Neuronal stem cell (in vitro differentiated cells): Measurements from ENCODE around the gene TGFBR1.

Experiments
- DNase-seq: peaks from one replicate; pipeline ENCODE4 v3.0.0-alpha.2; 2013; ENCODE audit warnings: low spot score
- H2AFZ ChIP-seq: one replicate; pipeline ENCODE4 v1.6.1; 2013; ENCODE audit warnings: mild to moderate bottlenecking, low read length, inconsistent platforms
- H2AK5ac ChIP-seq: 2 replicates; pipeline ENCODE4 v1.6.1; 2013; ENCODE audit warnings: low read depth, mild to moderate bottlenecking, inconsistent platforms, low read length, moderate library complexity, mixed read lengths
- H2BK120ac ChIP-seq: 2 replicates; pipeline ENCODE4 v1.6.1; 2013; ENCODE audit warnings: low read depth, mild to moderate bottlenecking, inconsistent platforms, low read length, moderate library complexity, mixed read lengths
- H2BK12ac ChIP-seq: one replicate; pipeline ENCODE4 v1.6.1; 2013; ENCODE audit warnings: low read length, inconsistent platforms
- H2BK15ac ChIP-seq: 2 replicates; pipeline ENCODE4 v1.6.1; 2013; ENCODE audit warnings: mild to moderate bottlenecking, low read length, inconsistent platforms, mixed read lengths
- H2BK5ac ChIP-seq: one replicate; pipeline ENCODE4 v1.6.1; 2013; ENCODE audit warnings: inconsistent platforms, mild to moderate bottlenecking, low read length, moderate library complexity
- H3K14ac ChIP-seq: one replicate; pipeline ENCODE4 v1.6.1; 2013; ENCODE audit warnings: low read length, inconsistent platforms
- H3K18ac ChIP-seq: 2 replicates; pipeline ENCODE4 v1.6.1; 2013; ENCODE audit warnings: low read length, inconsistent platforms
- H3K23ac ChIP-seq: 2 replicates; pipeline ENCODE4 v1.6.1; 2013; ENCODE audit warnings: low read depth, mild to moderate bottlenecking, mixed read lengths, low read length, inconsistent platforms; ENCODE audit not compliant: poor library complexity
- H3K27ac ChIP-seq: replicated peaks from 3 replicates; pipeline ENCODE4 v1.5.1; 2013; ENCODE audit warnings: low read length, inconsistent platforms
- H3K27me3 ChIP-seq, 3 experiments: 2 replicates each; pipeline ENCODE4 v1.6.1; 2013; ENCODE audit warnings: low read length in 3 of 3, mild to moderate bottlenecking in 2 of 3, inconsistent platforms in 1 of 3, low read depth in 1 of 3, mixed read lengths in 1 of 3, moderate library complexity in 1 of 3; ENCODE audit not compliant: control insufficient read depth in 3 of 3, insufficient read depth in 3 of 3
- H3K36me3 ChIP-seq, 2 donors: replicated peaks in 1 of 2; 2 replicates each; pipeline ENCODE4 v1.6.1; 2013; ENCODE audit warnings: low read length in 2 of 2; ENCODE audit not compliant: control insufficient read depth in 2 of 2, insufficient read depth in 2 of 2
- H3K4ac ChIP-seq: 2 replicates; pipeline ENCODE4 v1.6.1; 2013; ENCODE audit warnings: inconsistent platforms, mild to moderate bottlenecking, low read length, moderate library complexity
- H3K4me1 ChIP-seq, 2 donors: 1 replicate in 1 of 2; 2 replicates in 1 of 2; pipeline ENCODE4 v1.6.1; 2013; ENCODE audit warnings: low read length in 2 of 2, low read depth in 1 of 2; ENCODE audit not compliant: control insufficient read depth in 2 of 2, insufficient read depth in 1 of 2
- H3K4me2 ChIP-seq: one replicate; pipeline ENCODE4 v1.6.1; 2013; ENCODE audit warnings: mild to moderate bottlenecking, low read length, inconsistent platforms; ENCODE audit not compliant: insufficient read depth, poor library complexity, severe bottlenecking
- H3K4me3 ChIP-seq, 2 donors: 2 replicates each; pipeline ENCODE4 v1.5.1; 2013; ENCODE audit warnings: low read length in 2 of 2, mild to moderate bottlenecking in 2 of 2, inconsistent platforms in 1 of 2, moderate library complexity in 1 of 2
- H3K79me1 ChIP-seq: one replicate; pipeline ENCODE4 v1.6.1; 2013; ENCODE audit warnings: low read depth, mild to moderate bottlenecking, inconsistent platforms, low read length, moderate library complexity
- H3K9ac ChIP-seq: one replicate; pipeline ENCODE4 v1.6.1; 2013; ENCODE audit warnings: mild to moderate bottlenecking, low read depth, low read length, inconsistent platforms; ENCODE audit not compliant: poor library complexity
- H3K9me3 ChIP-seq, 2 donors: replicated peaks in 1 of 2; 2 replicates each; pipeline versions ENCODE3 to v1.6.1; 2013; ENCODE audit warnings: low read length in 2 of 2, mild to moderate bottlenecking in 2 of 2, inconsistent platforms in 1 of 2, low read depth in 1 of 2, mixed read lengths in 1 of 2, moderate library complexity in 1 of 2; ENCODE audit not compliant: control insufficient read depth in 2 of 2, insufficient read depth in 1 of 2
- H4K8ac ChIP-seq: one replicate; pipeline ENCODE4 v1.6.1; 2013; ENCODE audit warnings: low read depth, mild to moderate bottlenecking, inconsistent platforms, low read length, moderate library complexity
- H4K91ac ChIP-seq: one replicate; pipeline ENCODE4 v1.6.1; 2013; ENCODE audit warnings: low read length, low read depth, mild to moderate bottlenecking, inconsistent platforms; ENCODE audit not compliant: poor library complexity
- whole genome bisulfite sequencing, 2 donors: extraction: QIAGEN DNeasy Blood & Tissue Kit; methylation state at CpG; one replicate each; pipeline ENCODE4 v1.1.7; 2013; ENCODE audit warnings: missing lambda C conversion rate in 2 of 2, mixed read lengths in 1 of 2; ENCODE audit not compliant: insufficient read length in 2 of 2, insufficient replicate concordance in 1 of 2; ENCODE audit errors: extremely low coverage in 2 of 2; 5-methylcytosine and 5-hydroxymethylcytosine counted together

The TGFBR1 gene

DNA sequence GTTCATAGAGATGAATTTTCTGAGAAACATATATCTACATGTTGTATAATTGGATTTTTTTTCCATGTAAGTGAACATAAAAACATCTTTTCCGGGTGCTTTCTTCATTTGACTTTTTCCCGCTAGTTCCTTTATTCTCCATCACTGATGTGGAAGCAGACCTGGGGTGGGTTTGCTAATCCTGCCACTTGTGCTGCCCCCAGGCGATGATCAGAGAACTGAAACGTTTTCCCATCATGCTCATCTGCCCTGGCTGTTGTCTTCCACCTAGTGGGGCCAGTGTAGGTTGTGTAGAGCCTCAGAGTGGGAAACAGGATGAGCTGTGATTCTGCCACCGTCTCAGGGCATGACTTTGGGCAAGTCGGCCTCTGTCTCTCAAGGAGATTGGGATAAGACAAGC, 34.2 kb upstream of the TGFBR1 start:
- H3K14ac ChIP-seq, result no peak overlapping the region
- H3K27ac ChIP-seq, result no peak overlapping the region
- H3K4me1 ChIP-seq, result peaks cover 0 to 3% of the 10 kb centered on the region in 2 donors
- no peak overlapping the region for H3K4ac ChIP-seq
- no peak overlapping the region for H2BK12ac ChIP-seq
- no peak overlapping the region for H4K91ac ChIP-seq
- no CpG with 5 or more reads among the region's 6 CpGs for WGBS, 2 donors
- no peak overlapping the region for H2AFZ ChIP-seq
- H3K36me3 ChIP-seq, result no peaks in the 10 kb centered on the region
- H3K27me3 ChIP-seq, result peaks cover 0 to 2% (median 0%) of the 10 kb centered on the region in 3 experiments
- H3K18ac ChIP-seq, result peak overlapping the region; percentile 17
- no peak overlapping the region for H2BK120ac ChIP-seq
- H3K4me2 ChIP-seq, result no peak overlapping the region
- H3K23ac ChIP-seq, result no peak overlapping the region
- no peak overlapping the region for H3K9ac ChIP-seq
- no peaks in the 10 kb centered on the region for H3K9me3 ChIP-seq
- no peak overlapping the region for H2BK15ac ChIP-seq
- H4K8ac ChIP-seq, result no peak overlapping the region
- no peak overlapping the region for H3K4me3 ChIP-seq
- H3K79me1 ChIP-seq, result no peaks in the 10 kb centered on the region
- no peak overlapping the region for H2BK5ac ChIP-seq
- peak; percentile 4 for DNase-seq
- H2AK5ac ChIP-seq, result no peak overlapping the region

DNA sequence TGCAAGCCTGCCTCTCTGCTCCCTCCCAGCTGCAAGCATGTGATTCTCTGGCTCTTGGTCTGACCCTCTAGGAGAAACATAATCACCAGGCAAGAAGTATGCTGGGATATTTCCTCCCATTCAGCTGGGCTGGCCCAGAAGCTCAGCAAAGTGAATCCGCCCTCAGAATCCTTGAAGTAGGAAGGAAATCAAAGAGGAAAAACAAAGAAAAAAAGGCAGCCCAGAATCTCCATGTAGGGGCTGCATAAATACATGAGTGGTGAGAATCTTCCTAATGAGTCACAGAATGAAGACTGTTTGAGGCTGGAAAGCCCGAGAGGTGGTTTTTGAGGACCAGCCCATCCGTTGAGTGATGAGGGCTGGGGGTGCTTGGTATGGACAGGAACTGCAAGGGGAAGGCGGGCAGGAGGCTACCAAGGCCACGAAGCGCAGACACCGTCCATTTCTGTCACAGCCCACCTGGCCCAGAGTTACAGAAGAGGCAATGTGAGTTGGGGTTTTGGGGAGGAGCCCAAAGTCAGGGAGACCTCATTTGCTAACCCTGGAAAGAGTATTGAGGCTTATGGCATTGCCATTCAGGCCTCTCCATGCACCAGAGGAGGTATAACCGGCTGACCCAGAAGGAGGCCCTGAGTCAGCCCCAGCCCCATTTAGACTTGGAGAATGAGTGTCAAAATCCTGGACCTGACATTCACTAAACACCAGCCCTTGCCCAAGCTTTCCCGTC, 33.4 kb upstream of the TGFBR1 start:
- H3K9me3 ChIP-seq, result no peaks in the 10 kb centered on the region
- H3K4me3 ChIP-seq, result no peak overlapping the region
- H3K27ac ChIP-seq, result no peak overlapping the region
- H2AFZ ChIP-seq, result no peak overlapping the region
- H4K91ac ChIP-seq, result no peak overlapping the region
- WGBS, 2 donors, result no CpG with 5 or more reads among the region's 9 CpGs
- no peak overlapping the region for H3K4me2 ChIP-seq
- no peak overlapping the region for H2BK120ac ChIP-seq
- no peak overlapping the region for H3K4ac ChIP-seq
- H3K14ac ChIP-seq, result no peak overlapping the region
- no peaks in the 10 kb centered on the region for H3K27me3 ChIP-seq
- H3K9ac ChIP-seq, result no peak overlapping the region
- no peak overlapping the region for H2BK5ac ChIP-seq
- H2BK12ac ChIP-seq, result peak overlapping the region; percentile 44
- H3K79me1 ChIP-seq, result no peaks in the 10 kb centered on the region
- no peak overlapping the region for H2AK5ac ChIP-seq
- no peak for DNase-seq
- H3K18ac ChIP-seq, result peak overlapping the region; percentile 35
- H2BK15ac ChIP-seq, result peak overlapping the region; percentile 30
- no peak overlapping the region for H4K8ac ChIP-seq
- peaks cover 0 to 3% of the 10 kb centered on the region in 2 donors for H3K4me1 ChIP-seq
- no peak overlapping the region for H3K23ac ChIP-seq
- H3K36me3 ChIP-seq, result no peaks in the 10 kb centered on the region

DNA sequence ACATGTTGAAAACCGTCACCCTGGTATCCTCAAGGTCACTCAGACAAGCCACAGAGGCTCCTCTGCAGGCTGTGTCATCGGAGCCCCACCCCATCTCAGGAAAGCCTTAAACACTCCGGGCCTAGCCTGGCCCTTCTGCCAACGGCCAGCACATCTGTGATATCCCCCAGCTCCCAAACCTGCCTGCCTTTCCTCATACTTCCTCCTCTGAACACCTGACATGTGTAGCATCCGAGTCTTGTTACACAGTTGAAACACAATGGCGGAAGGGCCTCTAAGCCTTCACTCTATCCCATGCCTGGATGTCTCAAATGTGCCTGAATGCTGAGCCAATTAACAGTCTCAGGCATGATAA, 32.9 kb upstream of the TGFBR1 start:
- Histone ChIP-seq H2AFZ (no peak overlapping the region), H3K27me3 (peaks cover 0 to 2% (median 0%) of the 10 kb centered on the region in 3 experiments), H2BK120ac (no peak overlapping the region), H3K14ac (no peak overlapping the region), H3K18ac (no peak overlapping the region), H3K9ac (no peak overlapping the region), H3K4ac (no peak overlapping the region), H3K9me3 (no peaks in the 10 kb centered on the region), H4K91ac (no peak overlapping the region), H3K4me1 (peaks cover 0 to 3% of the 10 kb centered on the region in 2 donors), H4K8ac (no peak overlapping the region), H3K4me3 (no peak overlapping the region), H2BK12ac (no peak overlapping the region), H2AK5ac (no peak overlapping the region), H3K36me3 (no peaks in the 10 kb centered on the region), H3K27ac (no peak overlapping the region), H3K4me2 (no peak overlapping the region), H2BK5ac (no peak overlapping the region), H3K79me1 (no peaks in the 10 kb centered on the region), H3K23ac (no peak overlapping the region), H2BK15ac (no peak overlapping the region)
- WGBS, 2 donors, result no CpG with 5 or more reads among the region's 6 CpGs
- no peak for DNase-seq

- no peak overlapping the region for H2BK15ac ChIP-seq
- H3K4me3 ChIP-seq, result no peak overlapping the region
- H3K36me3 ChIP-seq, result no peaks in the 10 kb centered on the region
- H3K79me1 ChIP-seq, result no peaks in the 10 kb centered on the region
- H3K9me3 ChIP-seq, result no peaks in the 10 kb centered on the region
- H2BK12ac ChIP-seq, result no peak overlapping the region
- H2AFZ ChIP-seq, result no peak overlapping the region
- no peak overlapping the region for H4K8ac ChIP-seq
- H3K23ac ChIP-seq, result no peak overlapping the region
- no peak overlapping the region for H2BK5ac ChIP-seq
- no peak overlapping the region for H3K27ac ChIP-seq
- no peak overlapping the region for H4K91ac ChIP-seq
- H2BK120ac ChIP-seq, result no peak overlapping the region
- H3K27me3 ChIP-seq, result peaks cover 0 to 3% (median 0%) of the 10 kb centered on the region in 3 experiments
- H3K9ac ChIP-seq, result no peak overlapping the region
- no peak overlapping the region for H3K14ac ChIP-seq
- H2AK5ac ChIP-seq, result no peak overlapping the region
- no peak for DNase-seq
- H3K4ac ChIP-seq, result no peak overlapping the region
- no peak overlapping the region for H3K18ac ChIP-seq
- no CpG with 5 or more reads among the region's 2 CpGs for WGBS, 2 donors
- H3K4me1 ChIP-seq, result peaks cover 0 to 3% of the 10 kb centered on the region in 2 donors
- H3K4me2 ChIP-seq, result no peak overlapping the region
These were observed 31.6 kb upstream of the TGFBR1 start for GRCh38 chr9:99073347-99073746.
